ENCODE data around the gene PMS2. TPM values are rescaled to one million over a fixed set of nuclear protein-coding genes. Genes with fewer than 3 reads are reported as not detected.

The PMS2 gene
- total and polyA plus RNA-seq, 9 of the 15 experiments (the other 6 are each of a cell fraction or from before 2014, with no cell fraction given): 4.9 to 27.6 (median 16.5) TPM

GRCh38 chr7:6026820-6027311 is 18.0 kb upstream of the PMS2 start (continued):
- TF ChIP-seq, protein P1, sequence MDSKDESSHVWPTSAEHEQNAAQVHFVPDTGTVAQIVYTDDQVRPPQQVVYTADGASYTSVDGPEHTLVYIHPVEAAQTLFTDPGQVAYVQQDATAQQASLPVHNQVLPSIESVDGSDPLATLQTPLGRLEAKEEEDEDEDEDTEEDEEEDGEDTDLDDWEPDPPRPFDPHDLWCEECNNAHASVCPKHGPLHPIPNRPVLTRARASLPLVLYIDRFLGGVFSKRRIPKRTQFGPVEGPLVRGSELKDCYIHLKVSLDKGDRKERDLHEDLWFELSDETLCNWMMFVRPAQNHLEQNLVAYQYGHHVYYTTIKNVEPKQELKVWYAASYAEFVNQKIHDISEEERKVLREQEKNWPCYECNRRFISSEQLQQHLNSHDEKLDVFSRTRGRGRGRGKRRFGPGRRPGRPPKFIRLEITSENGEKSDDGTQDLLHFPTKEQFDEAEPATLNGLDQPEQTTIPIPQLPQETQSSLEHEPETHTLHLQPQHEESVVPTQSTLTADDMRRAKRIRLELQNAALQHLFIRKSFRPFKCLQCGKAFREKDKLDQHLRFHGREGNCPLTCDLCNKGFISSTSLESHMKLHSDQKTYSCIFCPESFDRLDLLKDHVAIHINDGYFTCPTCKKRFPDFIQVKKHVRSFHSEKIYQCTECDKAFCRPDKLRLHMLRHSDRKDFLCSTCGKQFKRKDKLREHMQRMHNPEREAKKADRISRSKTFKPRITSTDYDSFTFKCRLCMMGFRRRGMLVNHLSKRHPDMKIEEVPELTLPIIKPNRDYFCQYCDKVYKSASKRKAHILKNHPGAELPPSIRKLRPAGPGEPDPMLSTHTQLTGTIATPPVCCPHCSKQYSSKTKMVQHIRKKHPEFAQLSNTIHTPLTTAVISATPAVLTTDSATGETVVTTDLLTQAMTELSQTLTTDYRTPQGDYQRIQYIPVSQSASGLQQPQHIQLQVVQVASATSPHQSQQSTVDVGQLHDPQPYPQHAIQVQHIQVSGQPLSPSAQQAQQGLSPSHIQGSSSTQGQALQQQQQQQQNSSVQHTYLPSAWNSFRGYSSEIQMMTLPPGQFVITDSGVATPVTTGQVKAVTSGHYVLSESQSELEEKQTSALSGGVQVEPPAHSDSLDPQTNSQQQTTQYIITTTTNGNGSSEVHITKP (IDR thresholded peaks at IDR 0.05; ENCODE audit: partially characterized antibody): no peak
- TF ChIP-seq ZNF431 (CRISPR knock-in tag; IDR thresholded peaks at IDR 0.05): peak; percentile 60; the same call in 1 of the 2 replicates
- TF ChIP-seq SPI1 (IDR thresholded peaks at IDR 0.05; ENCODE audit: borderline replicate concordance, low read depth, low read length): peak; percentile 81; the same call in 1 of the 2 replicates
- no peak for TF ChIP-seq ZNF124 (CRISPR knock-in tag; IDR thresholded peaks at IDR 0.05)
- TF ChIP-seq ZNF408 (CRISPR knock-in tag; IDR thresholded peaks at IDR 0.05; ENCODE audit: low read depth): no peak
- no peak for TF ChIP-seq TCF7L2 (IDR thresholded peaks at IDR 0.05; ENCODE audit: low read depth, low read length)
- TF ChIP-seq SIN3A (IDR thresholded peaks at IDR 0.05; ENCODE audit: borderline replicate concordance in 2 of 2, control insufficient read depth in 1 of 2, low read depth in 2 of 2, low read length in 2 of 2): no peak
- TF ChIP-seq BCL6 (CRISPR knock-in tag; IDR thresholded peaks at IDR 0.05): no peak
- no peak for TF ChIP-seq NFIX (CRISPR knock-in tag; IDR thresholded peaks at IDR 0.05; ENCODE audit: low read depth)
- no peak for TF ChIP-seq KLF10 (CRISPR knock-in tag; IDR thresholded peaks at IDR 0.05)
- TF ChIP-seq LCOR (CRISPR knock-in tag; IDR thresholded peaks at IDR 0.05): no peak
- TF ChIP-seq, protein P2, sequence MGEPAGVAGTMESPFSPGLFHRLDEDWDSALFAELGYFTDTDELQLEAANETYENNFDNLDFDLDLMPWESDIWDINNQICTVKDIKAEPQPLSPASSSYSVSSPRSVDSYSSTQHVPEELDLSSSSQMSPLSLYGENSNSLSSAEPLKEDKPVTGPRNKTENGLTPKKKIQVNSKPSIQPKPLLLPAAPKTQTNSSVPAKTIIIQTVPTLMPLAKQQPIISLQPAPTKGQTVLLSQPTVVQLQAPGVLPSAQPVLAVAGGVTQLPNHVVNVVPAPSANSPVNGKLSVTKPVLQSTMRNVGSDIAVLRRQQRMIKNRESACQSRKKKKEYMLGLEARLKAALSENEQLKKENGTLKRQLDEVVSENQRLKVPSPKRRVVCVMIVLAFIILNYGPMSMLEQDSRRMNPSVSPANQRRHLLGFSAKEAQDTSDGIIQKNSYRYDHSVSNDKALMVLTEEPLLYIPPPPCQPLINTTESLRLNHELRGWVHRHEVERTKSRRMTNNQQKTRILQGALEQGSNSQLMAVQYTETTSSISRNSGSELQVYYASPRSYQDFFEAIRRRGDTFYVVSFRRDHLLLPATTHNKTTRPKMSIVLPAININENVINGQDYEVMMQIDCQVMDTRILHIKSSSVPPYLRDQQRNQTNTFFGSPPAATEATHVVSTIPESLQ (CRISPR knock-in tag; IDR thresholded peaks at IDR 0.05): no peak
- no peak for TF ChIP-seq TCF3 (CRISPR knock-in tag; IDR thresholded peaks at IDR 0.05)
- no peak for TF ChIP-seq ZNF785 (CRISPR knock-in tag; IDR thresholded peaks at IDR 0.05)
- TF ChIP-seq CBX3 (IDR thresholded peaks at IDR 0.05; ENCODE audit: borderline replicate concordance in 1 of 2, low read length in 2 of 2): no peak
- no peak for TF ChIP-seq NFYB (IDR thresholded peaks at IDR 0.05; ENCODE audit: extremely low read depth, insufficient read length)
- TF ChIP-seq ZNF133 (CRISPR knock-in tag; IDR thresholded peaks at IDR 0.05): no peak
